Neuronal stem cell (in vitro differentiated cells): ENCODE measurements around the gene MMP21.

Experiments
- DNase-seq: peaks from one replicate; pipeline ENCODE4 v3.0.0-alpha.2; 2013; ENCODE audit warnings: low spot score
- H2AFZ ChIP-seq: one replicate; pipeline ENCODE4 v1.6.1; 2013; ENCODE audit warnings: mild to moderate bottlenecking, low read length, inconsistent platforms
- H2AK5ac ChIP-seq: 2 replicates; pipeline ENCODE4 v1.6.1; 2013; ENCODE audit warnings: low read depth, mild to moderate bottlenecking, inconsistent platforms, low read length, moderate library complexity, mixed read lengths
- H2BK120ac ChIP-seq: 2 replicates; pipeline ENCODE4 v1.6.1; 2013; ENCODE audit warnings: low read depth, mild to moderate bottlenecking, inconsistent platforms, low read length, moderate library complexity, mixed read lengths
- H2BK12ac ChIP-seq: one replicate; pipeline ENCODE4 v1.6.1; 2013; ENCODE audit warnings: low read length, inconsistent platforms
- H2BK15ac ChIP-seq: 2 replicates; pipeline ENCODE4 v1.6.1; 2013; ENCODE audit warnings: mild to moderate bottlenecking, low read length, inconsistent platforms, mixed read lengths
- H2BK5ac ChIP-seq: one replicate; pipeline ENCODE4 v1.6.1; 2013; ENCODE audit warnings: inconsistent platforms, mild to moderate bottlenecking, low read length, moderate library complexity
- H3K14ac ChIP-seq: one replicate; pipeline ENCODE4 v1.6.1; 2013; ENCODE audit warnings: low read length, inconsistent platforms
- H3K18ac ChIP-seq: 2 replicates; pipeline ENCODE4 v1.6.1; 2013; ENCODE audit warnings: low read length, inconsistent platforms
- H3K23ac ChIP-seq: 2 replicates; pipeline ENCODE4 v1.6.1; 2013; ENCODE audit warnings: low read depth, mild to moderate bottlenecking, mixed read lengths, low read length, inconsistent platforms; ENCODE audit not compliant: poor library complexity
- H3K27ac ChIP-seq: replicated peaks from 3 replicates; pipeline ENCODE4 v1.5.1; 2013; ENCODE audit warnings: low read length, inconsistent platforms
- H3K27me3 ChIP-seq, 3 experiments: 2 replicates each; pipeline ENCODE4 v1.6.1; 2013; ENCODE audit warnings: low read length in 3 of 3, mild to moderate bottlenecking in 2 of 3, inconsistent platforms in 1 of 3, low read depth in 1 of 3, mixed read lengths in 1 of 3, moderate library complexity in 1 of 3; ENCODE audit not compliant: control insufficient read depth in 3 of 3, insufficient read depth in 3 of 3
- H3K36me3 ChIP-seq, 2 donors: replicated peaks in 1 of 2; 2 replicates each; pipeline ENCODE4 v1.6.1; 2013; ENCODE audit warnings: low read length in 2 of 2; ENCODE audit not compliant: control insufficient read depth in 2 of 2, insufficient read depth in 2 of 2
- H3K4ac ChIP-seq: 2 replicates; pipeline ENCODE4 v1.6.1; 2013; ENCODE audit warnings: inconsistent platforms, mild to moderate bottlenecking, low read length, moderate library complexity
- H3K4me1 ChIP-seq, 2 donors: 1 replicate in 1 of 2; 2 replicates in 1 of 2; pipeline ENCODE4 v1.6.1; 2013; ENCODE audit warnings: low read length in 2 of 2, low read depth in 1 of 2; ENCODE audit not compliant: control insufficient read depth in 2 of 2, insufficient read depth in 1 of 2
- H3K4me2 ChIP-seq: one replicate; pipeline ENCODE4 v1.6.1; 2013; ENCODE audit warnings: mild to moderate bottlenecking, low read length, inconsistent platforms; ENCODE audit not compliant: insufficient read depth, poor library complexity, severe bottlenecking
- H3K4me3 ChIP-seq, 2 donors: 2 replicates each; pipeline ENCODE4 v1.5.1; 2013; ENCODE audit warnings: low read length in 2 of 2, mild to moderate bottlenecking in 2 of 2, inconsistent platforms in 1 of 2, moderate library complexity in 1 of 2
- H3K79me1 ChIP-seq: one replicate; pipeline ENCODE4 v1.6.1; 2013; ENCODE audit warnings: low read depth, mild to moderate bottlenecking, inconsistent platforms, low read length, moderate library complexity
- H3K9ac ChIP-seq: one replicate; pipeline ENCODE4 v1.6.1; 2013; ENCODE audit warnings: mild to moderate bottlenecking, low read depth, low read length, inconsistent platforms; ENCODE audit not compliant: poor library complexity
- H3K9me3 ChIP-seq, 2 donors: replicated peaks in 1 of 2; 2 replicates each; pipeline versions ENCODE3 to v1.6.1; 2013; ENCODE audit warnings: low read length in 2 of 2, mild to moderate bottlenecking in 2 of 2, inconsistent platforms in 1 of 2, low read depth in 1 of 2, mixed read lengths in 1 of 2, moderate library complexity in 1 of 2; ENCODE audit not compliant: control insufficient read depth in 2 of 2, insufficient read depth in 1 of 2
- H4K8ac ChIP-seq: one replicate; pipeline ENCODE4 v1.6.1; 2013; ENCODE audit warnings: low read depth, mild to moderate bottlenecking, inconsistent platforms, low read length, moderate library complexity
- H4K91ac ChIP-seq: one replicate; pipeline ENCODE4 v1.6.1; 2013; ENCODE audit warnings: low read length, low read depth, mild to moderate bottlenecking, inconsistent platforms; ENCODE audit not compliant: poor library complexity
- WGBS, 2 donors: extraction: QIAGEN DNeasy Blood & Tissue Kit; methylation state at CpG; one replicate each; pipeline ENCODE4 v1.1.7; 2013; ENCODE audit warnings: missing lambda C conversion rate in 2 of 2, mixed read lengths in 1 of 2; ENCODE audit not compliant: insufficient read length in 2 of 2, insufficient replicate concordance in 1 of 2; ENCODE audit errors: extremely low coverage in 2 of 2; 5-methylcytosine and 5-hydroxymethylcytosine counted together

Gene MMP21

DNA sequence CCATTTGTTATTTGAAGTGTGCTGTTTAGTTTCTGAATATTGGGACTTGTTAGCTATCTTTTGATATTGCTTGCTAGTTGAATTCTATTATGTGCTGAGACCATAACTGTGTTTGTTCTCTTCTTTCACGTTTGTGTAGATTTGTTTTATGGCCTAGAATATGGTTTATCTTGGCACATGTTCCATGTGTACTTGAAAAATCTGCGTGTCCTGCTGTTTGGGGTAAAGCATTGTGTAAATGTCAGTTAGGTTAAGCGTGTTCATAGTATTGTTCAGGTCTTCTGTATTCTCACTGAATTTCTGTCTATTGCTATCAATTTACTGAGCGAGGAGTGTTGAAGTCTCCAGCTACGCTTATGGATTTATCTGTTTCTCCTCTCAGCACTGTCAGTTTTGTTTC, 19.4 kb downstream of the MMP21 start:
- WGBS, 2 donors: no CpG with 5 or more reads among the region's 5 CpGs
- H3K4me2 ChIP-seq: no peak overlapping the region
- H3K36me3 ChIP-seq: peaks cover 21 to 97% of the 10 kb centered on the region in 2 donors

DNA sequence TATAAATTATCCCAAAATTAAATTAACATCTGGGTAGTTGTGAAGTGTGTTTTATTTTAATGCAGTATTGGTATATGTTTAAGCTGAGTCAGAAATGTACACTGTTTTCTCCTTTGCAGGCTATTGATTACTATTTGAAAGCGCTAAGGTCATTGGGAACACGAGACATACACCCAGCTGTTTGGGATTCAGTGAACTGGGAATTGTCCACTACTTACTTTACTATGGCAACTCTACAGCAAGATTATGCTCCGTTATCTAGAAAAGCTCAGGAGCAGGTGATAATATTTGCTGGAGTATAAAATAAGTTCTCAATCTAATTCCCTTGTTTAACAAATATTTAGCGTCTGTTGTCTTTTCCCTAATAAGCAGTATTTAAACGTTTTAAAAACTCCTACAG, 28.2 kb downstream of the MMP21 start:
- no peaks in the 10 kb centered on the region for H3K27me3 ChIP-seq
- no peak overlapping the region for H3K9ac ChIP-seq
- H2BK12ac ChIP-seq: no peak overlapping the region
- no peak overlapping the region for H4K91ac ChIP-seq
- peaks cover 31 to 100% of the 10 kb centered on the region in 2 donors for H3K36me3 ChIP-seq
- H3K4me2 ChIP-seq: no peak overlapping the region
- H3K27ac ChIP-seq: no peak overlapping the region
- H3K18ac ChIP-seq: no peak overlapping the region
- DNase-seq: no peak
- no peak overlapping the region for H2BK120ac ChIP-seq
- no CpG with 5 or more reads among the region's 5 CpGs for WGBS, 2 donors
- peaks cover 0 to 3% of the 10 kb centered on the region in 2 donors for H3K4me1 ChIP-seq
- no peak overlapping the region for H3K14ac ChIP-seq
- H2AFZ ChIP-seq: no peak overlapping the region
- no peak overlapping the region for H3K4ac ChIP-seq
- H3K79me1 ChIP-seq: no peaks in the 10 kb centered on the region
- no peak overlapping the region for H4K8ac ChIP-seq
- no peak overlapping the region for H2BK15ac ChIP-seq
- no peak overlapping the region for H2AK5ac ChIP-seq
- no peak overlapping the region for H2BK5ac ChIP-seq
- H3K9me3 ChIP-seq: no peaks in the 10 kb centered on the region
- no peak overlapping the region for H3K4me3 ChIP-seq
- H3K23ac ChIP-seq: no peak overlapping the region

More for the DNA sequence above, 19.4 kb downstream of the MMP21 start:
- H4K91ac ChIP-seq: no peak overlapping the region
- no peak overlapping the region for H3K27ac ChIP-seq
- no peaks in the 10 kb centered on the region for H3K27me3 ChIP-seq
- no peak overlapping the region for H3K9ac ChIP-seq
- no peak overlapping the region for H2AK5ac ChIP-seq
- no peak overlapping the region for H2BK5ac ChIP-seq
- no peak overlapping the region for H3K4me3 ChIP-seq
- H3K4me1 ChIP-seq: peaks cover 3 to 15% of the 10 kb centered on the region in 2 donors
- H3K4ac ChIP-seq: no peak overlapping the region
- H3K79me1 ChIP-seq: no peaks in the 10 kb centered on the region
- H2BK120ac ChIP-seq: no peak overlapping the region
- no peak for DNase-seq
- peaks cover 0 to 18% of the 10 kb centered on the region in 2 donors for H3K9me3 ChIP-seq
- no peak overlapping the region for H3K23ac ChIP-seq
- H3K18ac ChIP-seq: no peak overlapping the region
- no peak overlapping the region for H3K14ac ChIP-seq
- no peak overlapping the region for H4K8ac ChIP-seq
- H2BK12ac ChIP-seq: no peak overlapping the region
- no peak overlapping the region for H2BK15ac ChIP-seq
- H2AFZ ChIP-seq: no peak overlapping the region

DNA sequence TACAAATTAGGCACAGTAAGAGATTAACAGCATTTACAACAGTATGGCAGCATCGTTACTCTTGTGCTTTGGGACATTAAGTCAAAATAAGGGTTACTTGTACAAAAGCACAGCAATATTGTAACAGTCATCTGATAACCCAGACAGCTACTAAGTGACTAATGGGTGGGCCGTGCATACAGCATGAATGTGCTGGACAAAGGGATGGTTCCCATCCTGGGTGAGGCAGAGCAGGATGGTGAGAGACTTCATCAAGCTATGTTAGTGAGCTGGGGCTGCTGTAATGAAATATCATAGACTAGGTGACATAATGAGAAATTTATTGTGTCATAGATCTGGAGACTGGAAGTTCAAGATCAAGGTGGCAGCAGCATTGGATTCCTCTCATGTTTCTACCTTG, 30.7 kb downstream of the MMP21 start:
- Histone ChIP-seq H3K4ac (no peak overlapping the region), H3K79me1 (no peaks in the 10 kb centered on the region), H4K8ac (no peak overlapping the region), H2BK5ac (no peak overlapping the region), H3K14ac (no peak overlapping the region), H2BK120ac (no peak overlapping the region), H3K4me2 (no peak overlapping the region), H3K9me3 (no peaks in the 10 kb centered on the region), H3K23ac (no peak overlapping the region), H2AK5ac (no peak overlapping the region), H4K91ac (no peak overlapping the region), H3K36me3 (peaks cover 28 to 99% of the 10 kb centered on the region in 2 donors), H2AFZ (no peak overlapping the region), H2BK12ac (no peak overlapping the region), H3K27ac (no peak overlapping the region), H2BK15ac (no peak overlapping the region), H3K27me3 (no peaks in the 10 kb centered on the region), H3K18ac (no peak overlapping the region), H3K9ac (no peak overlapping the region), H3K4me3 (no peak overlapping the region), H3K4me1 (no peaks in the 10 kb centered on the region)
- WGBS, 2 donors: no CpG with 5 or more reads among the region's 2 CpGs
- no peak for DNase-seq

DNA sequence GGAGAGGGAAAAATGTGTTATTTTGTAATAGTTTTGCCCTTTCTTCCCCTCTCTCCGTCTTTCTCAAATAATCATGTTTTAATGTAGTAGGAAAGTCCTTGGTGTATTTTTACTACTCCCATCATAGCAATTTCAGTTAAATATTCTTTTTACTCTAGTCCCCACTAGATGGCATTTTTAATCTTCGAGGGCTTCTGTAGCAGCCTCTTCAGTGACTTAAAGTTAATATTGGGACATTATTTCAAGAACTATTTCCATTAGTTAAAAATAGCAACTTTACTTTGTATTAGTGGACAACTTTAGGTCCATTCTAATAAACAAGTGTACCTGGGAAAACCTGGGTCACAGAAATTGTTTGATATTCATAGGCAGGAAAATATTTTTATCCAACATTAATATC, 33.2 kb downstream of the MMP21 start:
- Histone ChIP-seq H4K91ac (no peak overlapping the region), H2BK120ac (no peak overlapping the region), H3K23ac (no peak overlapping the region), H3K18ac (no peak overlapping the region), H3K36me3 (peaks cover 29 to 99% of the 10 kb centered on the region in 2 donors), H2BK5ac (no peak overlapping the region), H3K9ac (no peak overlapping the region), H3K4me3 (no peak overlapping the region), H3K27ac (no peak overlapping the region), H3K9me3 (no peaks in the 10 kb centered on the region), H2BK12ac (no peak overlapping the region), H3K27me3 (no peaks in the 10 kb centered on the region), H3K4me1 (peaks cover 0 to 5% of the 10 kb centered on the region in 2 donors), H3K79me1 (no peaks in the 10 kb centered on the region), H3K4me2 (no peak overlapping the region), H2AK5ac (no peak overlapping the region), H2AFZ (no peak overlapping the region), H3K4ac (no peak overlapping the region), H3K14ac (no peak overlapping the region), H4K8ac (no peak overlapping the region), H2BK15ac (no peak overlapping the region)
- WGBS, 2 donors: no CpG with 5 or more reads among the region's 2 CpGs
- no peak for DNase-seq
